HG02885 (cell line): ENCODE data around the gene LAT.
"Not testable (repeated sequence)": the region's sequence is repeated elsewhere in the genome, so short reads cannot be mapped to it uniquely, and the experiment has no call there.

Experiments used
- ATAC-seq: cut with Tn5 transposase; IDR thresholded peaks from one replicate; pipeline ENCODE4 v1.9.1; 2021; ENCODE audit warnings: mild to moderate bottlenecking; ENCODE audit not compliant: unreplicated experiment, poor library complexity

Gene LAT

GRCh38 chr16:29004496-29005139 lies 19.8 kb downstream of the LAT start:
- ATAC-seq = not testable (repeated sequence)

- ATAC-seq = no peak
Observed at GRCh38 chr16:29007730-29008593, 23.1 kb downstream of the LAT start.

GRCh38 chr16:29009050-29009837 lies 24.4 kb downstream of the LAT start:
- ATAC-seq = no peak

- ATAC-seq = no peak
Observed at GRCh38 chr16:29009838-29010166, 24.9 kb downstream of the LAT start.

- no peak for ATAC-seq
Observed at GRCh38 chr16:29011112-29011511, 26.3 kb downstream of the LAT start.

- ATAC-seq = no peak
Observed at GRCh38 chr16:29011851-29012250, 27.0 kb downstream of the LAT start.

GRCh38 chr16:29012913-29013553 lies 28.2 kb downstream of the LAT start:
- ATAC-seq = no peak

- no peak for ATAC-seq
Observed at GRCh38 chr16:29014561-29015069, 29.8 kb downstream of the LAT start.

- no peak for ATAC-seq
Observed at GRCh38 chr16:29022196-29022595, 37.3 kb downstream of the LAT start.

GRCh38 chr16:29023279-29024277 lies 38.7 kb downstream of the LAT start:
- ATAC-seq = no peak

GRCh38 chr16:29024278-29024677 lies 39.4 kb downstream of the LAT start:
- no peak for ATAC-seq

GRCh38 chr16:29025218-29025617 lies 40.4 kb downstream of the LAT start:
- ATAC-seq = no peak

GRCh38 chr16:29025735-29026134 lies 40.9 kb downstream of the LAT start:
- no peak for ATAC-seq

GRCh38 chr16:29028457-29029167 lies 43.8 kb downstream of the LAT start:
- no peak for ATAC-seq

- no peak for ATAC-seq
Observed at GRCh38 chr16:29029168-29029994, 44.5 kb downstream of the LAT start.

- ATAC-seq = no peak
Observed at GRCh38 chr16:29030086-29030840, 45.4 kb downstream of the LAT start.
